GM19452 (cell line): Measurements from ENCODE around the gene CRX.
"Not testable (repeated sequence)": the region's sequence is repeated elsewhere in the genome, so short reads cannot be mapped to it uniquely, and the experiment has no call there.

ENCODE experiments used
- ATAC-seq: cut with Tn5 transposase; IDR thresholded peaks from one replicate; pipeline ENCODE4 v1.9.1; 2021; ENCODE audit not compliant: unreplicated experiment

Gene CRX

GRCh38 chr19:47821460-47822020 lies at the start of gene CRX:
Gene CRX (plus strand): TSS chr19:47821937. CDS start chr19:47834444, 12,507 bp downstream.
- no peak for ATAC-seq

GRCh38 chr19:47776568-47776967 lies 45.2 kb upstream of the CRX start:
- ATAC-seq: no peak

- not testable (repeated sequence) for ATAC-seq
Measured at GRCh38 chr19:47777245-47778048, 44.3 kb upstream of the CRX start.

GRCh38 chr19:47778049-47778953 lies 43.4 kb upstream of the CRX start, which contains the start of gene SELENOW:
Gene SELENOW (plus strand): TSS chr19:47778703. CDS start chr19:47778786, 83 bp downstream.
- ATAC-seq: peak; percentile 68

- ATAC-seq: no peak
Measured at GRCh38 chr19:47778954-47779351, 42.8 kb upstream of the CRX start.

GRCh38 chr19:47779524-47780214 lies 42.1 kb upstream of the CRX start:
- no peak for ATAC-seq

- ATAC-seq: no peak
Measured at GRCh38 chr19:47780215-47780551, 41.6 kb upstream of the CRX start.

- ATAC-seq: no peak
Measured at GRCh38 chr19:47781590-47782262, 40.0 kb upstream of the CRX start.

GRCh38 chr19:47786566-47786965 lies 35.2 kb upstream of the CRX start:
- no peak for ATAC-seq

GRCh38 chr19:47787307-47787706 lies 34.4 kb upstream of the CRX start:
- not testable (repeated sequence) for ATAC-seq

GRCh38 chr19:47789811-47790210 lies 31.9 kb upstream of the CRX start:
- not testable (repeated sequence) for ATAC-seq

GRCh38 chr19:47790398-47790814 lies 31.3 kb upstream of the CRX start:
- ATAC-seq: no peak

GRCh38 chr19:47792616-47793015 lies 29.1 kb upstream of the CRX start:
- no peak for ATAC-seq

- no peak for ATAC-seq
Measured at GRCh38 chr19:47794526-47794925, 27.2 kb upstream of the CRX start.

GRCh38 chr19:47796785-47797184 lies 25.0 kb upstream of the CRX start:
- no peak for ATAC-seq

- no peak for ATAC-seq
Measured at GRCh38 chr19:47797996-47798903, 23.5 kb upstream of the CRX start.

GRCh38 chr19:47798904-47799266 lies 22.9 kb upstream of the CRX start:
- no peak for ATAC-seq

GRCh38 chr19:47801270-47801669 lies 20.5 kb upstream of the CRX start:
- ATAC-seq: no peak

- ATAC-seq: no peak
Measured at GRCh38 chr19:47802521-47803043, 19.2 kb upstream of the CRX start.
